ENCODE data around the gene FA2H. TPM values are rescaled to one million over a fixed set of nuclear protein-coding genes. Genes with fewer than 3 reads are reported as not detected.

The FA2H gene
- total RNA-seq, 1 donor from 2014 or later, result 11.5 TPM

GRCh38 chr16:74759564-74759963 lies 15.1 kb downstream of the FA2H start:
- no peak for TF ChIP-seq CTCF (conservative IDR thresholded peaks at IDR 0.05; ENCODE audit: low read depth, low read length)
- DNase-seq (ENCODE audit: low read depth), result no peak
- no peak overlapping the region for H3K4me3 ChIP-seq (ENCODE audit: low read depth, low read length)

GRCh38 chr16:74758801-74759200 lies 15.8 kb downstream of the FA2H start:
- no peak for DNase-seq (ENCODE audit: low read depth)
- H3K4me3 ChIP-seq (ENCODE audit: low read depth, low read length), result no peak overlapping the region
- TF ChIP-seq CTCF (conservative IDR thresholded peaks at IDR 0.05; ENCODE audit: low read depth, low read length), result no peak

- H3K4me3 ChIP-seq (ENCODE audit: low read depth, low read length), result no peak overlapping the region
- TF ChIP-seq CTCF (conservative IDR thresholded peaks at IDR 0.05; ENCODE audit: low read depth, low read length), result no peak
- DNase-seq (ENCODE audit: low read depth), result no peak
Measured at GRCh38 chr16:74757349-74757748, 17.3 kb downstream of the FA2H start.

GRCh38 chr16:74756203-74756602 lies 18.4 kb downstream of the FA2H start:
- no peak for DNase-seq (ENCODE audit: low read depth)
- no peak overlapping the region for H3K4me3 ChIP-seq (ENCODE audit: low read depth, low read length)
- TF ChIP-seq CTCF (conservative IDR thresholded peaks at IDR 0.05; ENCODE audit: low read depth, low read length), result no peak

- no peak overlapping the region for H3K4me3 ChIP-seq (ENCODE audit: low read depth, low read length)
- no peak for TF ChIP-seq CTCF (conservative IDR thresholded peaks at IDR 0.05; ENCODE audit: low read depth, low read length)
- DNase-seq (ENCODE audit: low read depth), result no peak
Measured at GRCh38 chr16:74753180-74753579, 21.4 kb downstream of the FA2H start.

- TF ChIP-seq CTCF (conservative IDR thresholded peaks at IDR 0.05; ENCODE audit: low read depth, low read length), result no peak
- no peak overlapping the region for H3K4me3 ChIP-seq (ENCODE audit: low read depth, low read length)
- DNase-seq (ENCODE audit: low read depth), result no peak
Measured at GRCh38 chr16:74752756-74753155, 21.9 kb downstream of the FA2H start.

GRCh38 chr16:74752258-74752657 lies 22.4 kb downstream of the FA2H start:
- no peak for TF ChIP-seq CTCF (conservative IDR thresholded peaks at IDR 0.05; ENCODE audit: low read depth, low read length)
- DNase-seq (ENCODE audit: low read depth), result no peak
- H3K4me3 ChIP-seq (ENCODE audit: low read depth, low read length), result no peak overlapping the region
